Calu3 (cell line): ENCODE results near the gene CYP19A1. TPM values are rescaled to one million over a fixed set of nuclear protein-coding genes. Genes with fewer than 3 reads are reported as not detected.

Source experiments
- BruUV-seq: library from RNA; stranded (reverse); fragments of 400-500 nt; replicated peaks from 2 replicates; lab custom pipeline; 2021; lab: Mats Ljungman, UMichigan
- CTCF ChIA-PET: fragments of 300-600 bp; sonication (Branson Sonifier 250); formaldehyde crosslinking; loops from one replicate; lab custom pipeline; 2022; ENCODE audit warnings: antibody characterized with exemption; lab: Charles Lee
- DNase-seq: peaks from one replicate; pipeline ENCODE4 v3.0.0; 2022
- H3K27ac Mint-ChIP-seq: one replicate; pipeline ENCODE4 v1.8.0; 2022; ENCODE audit warnings: mixed read lengths; ENCODE audit not compliant: unreplicated experiment
- H3K27me3 Mint-ChIP-seq: one replicate; pipeline ENCODE4 v1.8.0; 2022; ENCODE audit warnings: mixed read lengths; ENCODE audit not compliant: unreplicated experiment
- H3K36me3 Mint-ChIP-seq: one replicate; pipeline ENCODE4 v1.8.0; 2022; ENCODE audit warnings: mild to moderate bottlenecking, moderate library complexity, mixed read lengths; ENCODE audit not compliant: insufficient read depth, unreplicated experiment
- H3K4me1 Mint-ChIP-seq: one replicate; pipeline ENCODE4 v1.8.0; 2022; ENCODE audit warnings: mild to moderate bottlenecking, low read depth, mixed read lengths; ENCODE audit not compliant: unreplicated experiment
- H3K4me3 Mint-ChIP-seq: one replicate; pipeline ENCODE4 v1.8.0; 2022; ENCODE audit warnings: mild to moderate bottlenecking, low read depth, moderate library complexity, mixed read lengths; ENCODE audit not compliant: unreplicated experiment
- H3K9me3 Mint-ChIP-seq: one replicate; pipeline ENCODE4 v1.8.0; 2022; ENCODE audit warnings: low read depth, mixed read lengths; ENCODE audit not compliant: unreplicated experiment
- intact Hi-C: fragments of 100-400 bp; cut with micrococcal nuclease; formaldehyde crosslinking; loops from one replicate; pipeline ENCODE4 v1.10.0; 2022; ENCODE audit not compliant: unreplicated experiment
- total RNA-seq: library from RNA; stranded (reverse); gene quantifications from 2 replicates; pipeline ENCODE4 v1.2.3, GENCODE V29; 2022
- TF ChIP-seq, protein P1 (sequence below): fragments of 200-600 bp; IDR thresholded peaks from one replicate; pipeline ENCODE4 v1.8.0; 2022; ENCODE audit warnings: antibody characterized with exemption; ENCODE audit not compliant: unreplicated experiment

CYP19A1 gene
- total RNA-seq, 1 experiment from 2014 or later, result not detected

DNA sequence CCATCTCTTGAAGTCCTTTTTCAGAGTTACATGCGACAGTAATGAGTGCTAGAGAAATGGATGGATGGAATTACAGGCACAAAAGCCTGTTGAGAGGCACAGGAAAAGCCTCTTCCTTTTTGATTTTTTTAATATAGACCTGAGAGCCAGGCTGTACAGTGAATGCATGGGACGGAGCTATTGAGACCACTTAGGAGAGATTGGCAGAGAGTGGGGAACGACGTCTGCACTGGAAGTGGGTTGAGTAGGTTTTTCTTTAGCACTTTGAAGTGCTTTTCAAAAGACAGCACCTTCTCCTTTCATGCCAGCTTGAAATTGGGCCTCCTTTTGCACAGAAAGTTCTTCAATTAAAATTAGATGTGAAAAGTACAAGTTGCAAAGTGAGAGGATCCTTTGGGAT is 40.0 kb upstream of the CYP19A1 start:
- Mint-ChIP-seq H3K4me3 (no peak overlapping the region), H3K4me1 (no peaks in the 10 kb centered on the region), H3K9me3 (no peaks in the 10 kb centered on the region), H3K27ac (no peak overlapping the region), H3K27me3 (peaks cover 57% of the 10 kb centered on the region), H3K36me3 (no peaks in the 10 kb centered on the region)
- BruUV-seq, result no TSS peak
- CTCF ChIA-PET, result interaction anchor here (0.8 kb wide), 1 partner anchor 215 kb away, joined by 3 read pairs; no protein-coding TSS in a partner anchor
- intact Hi-C loops, result no loop called here
- TF ChIP-seq, protein P1, sequence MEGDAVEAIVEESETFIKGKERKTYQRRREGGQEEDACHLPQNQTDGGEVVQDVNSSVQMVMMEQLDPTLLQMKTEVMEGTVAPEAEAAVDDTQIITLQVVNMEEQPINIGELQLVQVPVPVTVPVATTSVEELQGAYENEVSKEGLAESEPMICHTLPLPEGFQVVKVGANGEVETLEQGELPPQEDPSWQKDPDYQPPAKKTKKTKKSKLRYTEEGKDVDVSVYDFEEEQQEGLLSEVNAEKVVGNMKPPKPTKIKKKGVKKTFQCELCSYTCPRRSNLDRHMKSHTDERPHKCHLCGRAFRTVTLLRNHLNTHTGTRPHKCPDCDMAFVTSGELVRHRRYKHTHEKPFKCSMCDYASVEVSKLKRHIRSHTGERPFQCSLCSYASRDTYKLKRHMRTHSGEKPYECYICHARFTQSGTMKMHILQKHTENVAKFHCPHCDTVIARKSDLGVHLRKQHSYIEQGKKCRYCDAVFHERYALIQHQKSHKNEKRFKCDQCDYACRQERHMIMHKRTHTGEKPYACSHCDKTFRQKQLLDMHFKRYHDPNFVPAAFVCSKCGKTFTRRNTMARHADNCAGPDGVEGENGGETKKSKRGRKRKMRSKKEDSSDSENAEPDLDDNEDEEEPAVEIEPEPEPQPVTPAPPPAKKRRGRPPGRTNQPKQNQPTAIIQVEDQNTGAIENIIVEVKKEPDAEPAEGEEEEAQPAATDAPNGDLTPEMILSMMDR, result no peak
- DNase-seq, result no peak

DNA sequence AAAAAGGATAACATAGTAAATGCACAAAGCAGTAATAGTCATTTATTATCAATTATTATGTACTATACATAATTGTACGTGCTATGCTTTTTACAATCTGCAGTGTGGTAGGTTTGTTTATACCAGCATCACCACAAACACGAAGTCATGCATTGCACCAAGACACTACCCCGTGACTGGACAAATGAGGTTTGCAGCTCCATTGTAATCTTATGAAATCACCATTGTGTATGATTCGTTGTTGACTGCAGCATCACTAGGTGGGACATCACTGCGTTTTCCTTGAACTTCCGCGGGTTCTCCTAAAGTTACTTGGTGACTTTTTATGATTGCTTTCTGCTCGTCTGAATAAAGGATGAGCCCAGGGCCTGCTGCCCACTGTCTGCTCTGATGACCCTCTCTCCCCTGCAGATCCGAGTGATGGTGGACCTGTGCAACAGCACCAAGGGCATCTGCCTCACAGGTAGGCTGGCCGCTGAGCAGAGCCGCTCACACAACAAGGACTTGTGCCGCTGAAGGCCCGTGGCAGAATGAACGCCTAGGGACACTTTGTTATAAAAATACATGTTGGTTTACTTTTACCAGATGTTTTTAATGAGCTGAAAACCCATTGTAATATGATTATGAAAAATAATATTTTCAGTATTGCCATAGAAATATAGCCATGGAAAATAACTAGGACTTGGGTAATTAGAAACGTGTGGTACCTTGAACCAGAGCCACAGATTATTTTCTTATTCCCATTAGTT is 38.8 kb upstream of the CYP19A1 start:
- H3K27ac Mint-ChIP-seq, result no peak overlapping the region
- no peaks in the 10 kb centered on the region for H3K4me1 Mint-ChIP-seq
- no TSS peak for BruUV-seq
- H3K27me3 Mint-ChIP-seq, result peaks cover 45% of the 10 kb centered on the region
- intact Hi-C loops, result no loop called here
- TF ChIP-seq, protein P1, result no peak
- CTCF ChIA-PET, result interaction anchor here (0.5 to 0.9 kb wide), 2 partner anchors 10 to 23 kb away, joined by 3 to 7 read pairs; no protein-coding TSS in a partner anchor
- DNase-seq, result no peak
- no peaks in the 10 kb centered on the region for H3K36me3 Mint-ChIP-seq
- H3K4me3 Mint-ChIP-seq, result no peak overlapping the region
- no peaks in the 10 kb centered on the region for H3K9me3 Mint-ChIP-seq

- DNase-seq, result no peak
- no peak overlapping the region for H3K4me3 Mint-ChIP-seq
- TF ChIP-seq, protein P1, result no peak
- peaks cover 34% of the 10 kb centered on the region for H3K27me3 Mint-ChIP-seq
- no peaks in the 10 kb centered on the region for H3K36me3 Mint-ChIP-seq
- CTCF ChIA-PET, result interaction anchor here (0.6 to 0.9 kb wide), 2 partner anchors 11 to 54 kb away, joined by 3 to 4 read pairs; no protein-coding TSS in a partner anchor
- intact Hi-C loops, result no loop called here
- no peak overlapping the region for H3K27ac Mint-ChIP-seq
- H3K9me3 Mint-ChIP-seq, result no peaks in the 10 kb centered on the region
- no peaks in the 10 kb centered on the region for H3K4me1 Mint-ChIP-seq
- no TSS peak for BruUV-seq
Observed at GRCh38 chr15:51375966-51376640, 37.7 kb upstream of the CYP19A1 start.

- Mint-ChIP-seq H3K27ac (no peak overlapping the region), H3K27me3 (peaks cover 14% of the 10 kb centered on the region), H3K4me1 (no peaks in the 10 kb centered on the region), H3K4me3 (no peak overlapping the region), H3K9me3 (no peaks in the 10 kb centered on the region), H3K36me3 (no peaks in the 10 kb centered on the region)
- TF ChIP-seq, protein P1, result no peak
- DNase-seq, result no peak
- intact Hi-C loops, result no loop called here
- CTCF ChIA-PET, result no interaction called here
- BruUV-seq, result no TSS peak
Observed at GRCh38 chr15:51374131-51374530, 35.7 kb upstream of the CYP19A1 start.
